Raji (cell line): ENCODE results near the gene BUD13.

Experiments used
- POLR2A ChIP-seq: IDR thresholded peaks from 2 replicates; pipeline ENCODE4 v1.6.1; 2011; ENCODE audit warnings: low read depth, low read length, control low read depth; ENCODE audit not compliant: insufficient read depth

Gene BUD13

GRCh38 chr11:116710762-116711161 lies 62.0 kb downstream of the BUD13 start:
- no peak for TF ChIP-seq POLR2A

GRCh38 chr11:116710001-116710674 lies 62.6 kb downstream of the BUD13 start:
- TF ChIP-seq POLR2A: no peak

GRCh38 chr11:116707746-116708145 lies 65.0 kb downstream of the BUD13 start:
- no peak for TF ChIP-seq POLR2A

- TF ChIP-seq POLR2A: no peak
Observed at GRCh38 chr11:116707161-116707629, 65.6 kb downstream of the BUD13 start.

- no peak for TF ChIP-seq POLR2A
Observed at GRCh38 chr11:116703421-116703820, 69.4 kb downstream of the BUD13 start.

GRCh38 chr11:116702772-116703385 lies 69.9 kb downstream of the BUD13 start:
- no peak for TF ChIP-seq POLR2A

GRCh38 chr11:116701876-116702275 lies 70.9 kb downstream of the BUD13 start:
- TF ChIP-seq POLR2A: no peak

GRCh38 chr11:116701297-116701801 lies 71.4 kb downstream of the BUD13 start:
- TF ChIP-seq POLR2A: no peak

- no peak for TF ChIP-seq POLR2A
Observed at GRCh38 chr11:116700586-116701220, 72.1 kb downstream of the BUD13 start.
